Measurements from ENCODE around the gene TSKU.
"Not testable (repeated sequence)": the region's sequence is repeated elsewhere in the genome, so short reads cannot be mapped to it uniquely, and the experiment has no call there.

Gene TSKU

DNA sequence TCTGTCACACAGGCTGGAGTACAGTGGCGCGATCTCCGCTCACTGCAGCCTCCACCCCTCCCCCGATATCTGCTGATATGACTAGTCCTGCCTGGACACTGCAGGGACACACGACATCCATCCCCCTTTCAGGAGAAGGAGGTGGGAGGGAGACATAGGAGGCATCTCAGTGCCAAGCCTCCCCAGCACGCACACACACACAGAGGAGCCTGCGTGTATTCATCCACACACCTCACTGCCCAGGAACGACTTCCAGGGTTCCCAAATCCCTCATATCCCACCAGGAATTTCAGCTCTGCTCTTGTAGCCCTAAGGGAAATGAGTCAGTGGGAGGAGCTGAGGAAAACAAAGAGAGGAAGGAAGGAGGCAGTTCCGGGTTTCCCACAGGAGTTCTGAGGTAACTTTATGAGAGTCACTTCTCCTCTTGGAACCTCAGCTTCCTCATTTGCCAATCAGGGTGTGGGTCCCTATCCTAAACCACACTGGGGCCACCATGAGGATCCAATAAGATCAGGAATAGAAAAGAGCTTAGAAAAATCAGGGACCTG is 40.4 kb downstream of the TSKU start:
- H3K9ac ChIP-seq (ENCODE audit: low read length) = no peak overlapping the region
- peaks cover 15% of the 10 kb centered on the region for H3K4me1 ChIP-seq (ENCODE audit: control insufficient read depth, insufficient read depth, low read length)
- peak overlapping the region; percentile 8; the same call in 1 of the 2 replicates for H3K27ac ChIP-seq (ENCODE audit: low read depth, low read length)
- no peaks in the 10 kb centered on the region for H3K27me3 ChIP-seq (ENCODE audit: control insufficient read depth, insufficient read depth, low read length)
- H3K4me3 ChIP-seq (ENCODE audit: low read depth, low read length) = peak overlapping the region; percentile 25; the same call in 1 of the 2 replicates
- H3K9me3 ChIP-seq (ENCODE audit: control insufficient read depth, insufficient read depth, low read depth, low read length) = peaks cover 15% of the 10 kb centered on the region
- H3K36me3 ChIP-seq (ENCODE audit: control insufficient read depth, insufficient read depth, low read length) = no peaks in the 10 kb centered on the region

DNA sequence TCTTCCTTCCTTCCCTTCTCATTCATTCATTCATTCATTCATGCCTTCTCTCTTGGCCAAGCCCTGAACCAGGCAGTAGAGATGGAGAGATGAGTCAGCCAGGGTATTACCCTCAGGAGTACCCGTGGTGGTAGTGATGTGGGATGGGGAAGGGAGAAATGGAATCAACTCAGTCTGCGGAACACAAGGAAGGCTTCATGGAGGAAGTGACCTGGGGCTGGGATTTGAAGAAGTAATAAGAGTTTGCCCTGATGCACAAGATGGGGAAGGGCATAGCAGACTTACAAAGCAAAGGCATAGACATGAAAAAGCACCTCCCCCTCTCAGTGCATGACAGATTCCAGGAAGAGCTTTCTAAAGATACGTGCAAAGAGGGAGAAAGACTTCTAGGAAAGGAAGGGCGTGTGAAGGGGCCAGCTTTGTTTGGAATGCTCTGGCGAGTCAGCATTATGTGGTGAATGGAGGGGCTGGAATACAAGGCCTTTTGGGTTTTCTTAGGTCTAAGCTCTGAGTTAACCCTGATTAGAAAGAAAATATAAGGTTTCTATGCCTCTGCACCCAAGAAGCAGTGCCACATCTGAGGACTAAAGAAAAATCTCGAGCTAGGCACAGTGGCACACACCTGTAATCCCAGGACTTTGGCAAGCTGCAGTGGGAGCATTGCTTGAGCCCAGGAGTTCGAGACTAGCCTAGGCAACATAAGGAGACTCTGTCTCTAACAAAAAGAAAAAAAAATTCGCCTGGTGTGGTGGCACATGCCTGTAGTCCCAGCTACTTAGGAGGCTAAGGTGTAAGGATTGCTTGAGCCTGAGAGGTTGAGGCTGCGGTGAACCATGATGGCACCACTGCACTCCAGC is 41.2 kb downstream of the TSKU start:
- H3K4me3 ChIP-seq (ENCODE audit: low read depth, low read length) = peak overlapping the region; percentile 25; the same call in 1 of the 2 replicates
- H3K4me1 ChIP-seq (ENCODE audit: control insufficient read depth, insufficient read depth, low read length) = peaks cover 15% of the 10 kb centered on the region
- no peak overlapping the region; the same call in 1 of the 2 replicates for H3K27ac ChIP-seq (ENCODE audit: low read depth, low read length)
- H3K9ac ChIP-seq (ENCODE audit: low read length) = peak overlapping the region; percentile 1
- H3K36me3 ChIP-seq (ENCODE audit: control insufficient read depth, insufficient read depth, low read length) = no peaks in the 10 kb centered on the region
- H3K9me3 ChIP-seq (ENCODE audit: control insufficient read depth, insufficient read depth, low read depth, low read length) = peaks cover 11% of the 10 kb centered on the region
- no peaks in the 10 kb centered on the region for H3K27me3 ChIP-seq (ENCODE audit: control insufficient read depth, insufficient read depth, low read length)

DNA sequence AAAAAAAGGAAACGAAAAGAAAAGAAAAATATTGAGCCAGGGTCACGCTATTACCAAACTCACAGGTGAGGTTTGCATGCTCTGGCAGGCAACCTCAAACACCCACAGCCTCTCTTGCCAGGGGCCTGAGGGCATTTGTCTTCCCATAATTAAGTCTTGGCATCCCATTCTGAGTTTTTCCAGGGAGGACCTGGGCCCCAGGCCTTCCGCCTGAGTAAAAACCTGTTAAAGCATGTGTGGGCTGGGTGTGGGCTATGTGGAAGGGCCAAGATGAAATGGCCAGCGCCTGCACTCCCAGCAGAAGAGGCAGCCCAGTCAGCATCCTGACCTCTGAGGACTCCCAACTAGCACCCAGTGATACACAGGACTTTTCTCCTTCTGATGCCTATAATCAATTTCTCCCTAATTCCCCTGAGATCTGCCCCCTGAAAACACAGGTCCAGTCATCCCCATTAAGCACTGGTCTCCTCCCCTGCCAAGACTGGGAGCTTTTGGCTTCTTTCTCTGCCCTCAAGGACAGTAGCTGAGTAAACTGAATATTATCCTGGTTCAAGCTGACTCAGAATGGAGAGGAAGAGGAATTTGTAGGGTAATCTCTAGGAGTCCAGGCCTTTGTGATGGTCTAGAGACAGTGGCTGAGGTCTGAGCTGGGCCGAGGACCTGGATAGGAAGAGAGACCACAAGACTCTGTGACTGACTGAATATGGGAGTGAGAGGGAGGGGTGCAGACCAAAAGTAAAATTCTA is 42.0 kb downstream of the TSKU start:
- Histone ChIP-seq H3K4me1 (ENCODE audit: control insufficient read depth, insufficient read depth, low read length) (peaks cover 15% of the 10 kb centered on the region), H3K4me3 (ENCODE audit: low read depth, low read length) (no peak overlapping the region), H3K9ac (ENCODE audit: low read length) (no peak overlapping the region), H3K27ac (ENCODE audit: low read depth, low read length) (no peak overlapping the region), H3K9me3 (ENCODE audit: control insufficient read depth, insufficient read depth, low read depth, low read length) (peaks cover 8% of the 10 kb centered on the region), H3K27me3 (ENCODE audit: control insufficient read depth, insufficient read depth, low read length) (no peaks in the 10 kb centered on the region), H3K36me3 (ENCODE audit: control insufficient read depth, insufficient read depth, low read length) (no peaks in the 10 kb centered on the region)

DNA sequence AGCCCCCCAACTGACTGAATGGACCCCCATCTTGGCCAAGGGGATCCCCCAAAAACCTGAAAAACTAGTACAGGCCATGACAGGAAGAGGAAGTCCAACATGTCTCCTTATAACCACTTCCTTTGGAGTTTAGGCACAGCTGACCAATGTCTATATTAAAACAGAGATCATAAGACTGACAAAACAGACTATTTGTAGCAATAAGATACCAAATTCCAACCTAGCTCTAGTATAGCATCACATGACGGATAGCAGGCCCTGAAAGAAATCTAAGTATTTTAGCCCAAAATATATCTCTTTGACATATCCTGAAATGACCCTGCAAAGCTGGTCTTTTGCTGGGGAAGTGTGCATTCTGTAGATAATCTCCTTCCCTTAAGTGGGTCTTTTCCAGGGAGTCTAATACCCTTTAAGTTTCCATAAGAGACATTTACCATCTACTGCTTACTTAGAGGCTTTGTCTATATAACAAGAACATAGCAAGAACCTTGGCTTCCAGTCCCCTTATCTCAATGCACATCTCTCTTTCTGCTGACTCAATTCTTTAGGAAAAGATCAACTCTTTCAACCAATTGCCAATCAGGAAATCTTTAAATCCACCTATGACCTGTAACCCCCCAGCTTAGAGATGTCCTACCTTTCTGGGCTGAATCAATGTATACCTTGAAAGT is 42.7 kb downstream of the TSKU start:
- no peaks in the 10 kb centered on the region for H3K36me3 ChIP-seq (ENCODE audit: control insufficient read depth, insufficient read depth, low read length)
- H3K9me3 ChIP-seq (ENCODE audit: control insufficient read depth, insufficient read depth, low read depth, low read length) = peaks cover 4% of the 10 kb centered on the region; the same call in 1 of the 2 replicates
- no peak overlapping the region for H3K4me3 ChIP-seq (ENCODE audit: low read depth, low read length)
- no peak overlapping the region for H3K9ac ChIP-seq (ENCODE audit: low read length)
- H3K27me3 ChIP-seq (ENCODE audit: control insufficient read depth, insufficient read depth, low read length) = no peaks in the 10 kb centered on the region
- H3K4me1 ChIP-seq (ENCODE audit: control insufficient read depth, insufficient read depth, low read length) = peaks cover 15% of the 10 kb centered on the region
- H3K27ac ChIP-seq (ENCODE audit: low read depth, low read length) = no peak overlapping the region

DNA sequence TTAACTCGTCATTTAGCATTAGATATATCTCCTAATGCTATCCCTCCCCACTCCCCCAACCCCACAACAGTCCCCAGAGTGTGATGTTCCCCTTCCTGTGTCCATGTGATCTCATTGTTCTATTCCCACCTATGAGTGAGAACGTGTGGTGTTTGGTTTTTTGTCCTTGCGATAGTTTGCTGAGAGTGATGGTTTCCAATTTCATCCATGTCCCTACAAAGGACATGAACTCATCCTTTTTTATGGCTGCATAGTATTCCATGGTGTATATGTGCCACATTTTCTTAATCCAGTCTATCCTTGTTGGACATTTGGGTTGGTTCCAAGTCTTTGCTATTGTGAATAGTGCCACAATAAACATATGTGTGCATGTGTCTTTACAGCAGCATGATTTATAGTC is 43.4 kb downstream of the TSKU start:
- not testable (repeated sequence) for H3K27ac ChIP-seq (ENCODE audit: low read depth, low read length); H3K9ac ChIP-seq (ENCODE audit: low read length); H3K4me3 ChIP-seq (ENCODE audit: low read depth, low read length); H3K27me3 ChIP-seq (ENCODE audit: control insufficient read depth, insufficient read depth, low read length); H3K9me3 ChIP-seq (ENCODE audit: control insufficient read depth, insufficient read depth, low read depth, low read length); H3K36me3 ChIP-seq (ENCODE audit: control insufficient read depth, insufficient read depth, low read length)
- H3K4me1 ChIP-seq (ENCODE audit: control insufficient read depth, insufficient read depth, low read length) = peaks cover 15% of the 10 kb centered on the region

DNA sequence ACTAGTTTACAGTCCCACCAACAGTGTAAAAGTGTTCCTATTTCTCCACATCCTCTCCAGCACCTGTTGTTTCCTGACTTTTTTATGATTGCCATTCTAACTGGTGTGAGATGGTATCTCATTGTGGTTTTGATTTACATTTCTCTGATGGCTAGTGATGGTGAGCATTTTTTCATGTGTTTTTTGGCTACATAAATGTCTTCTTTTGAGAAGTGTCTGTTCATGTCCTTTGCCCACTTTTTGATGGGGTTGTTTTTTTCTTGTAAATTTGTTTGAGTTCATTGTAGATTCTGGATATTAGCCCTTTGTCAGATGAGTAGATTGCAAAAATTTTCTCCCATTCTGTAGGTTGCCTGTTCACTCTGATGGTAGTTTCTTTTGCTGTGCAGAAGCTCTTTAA is 43.8 kb downstream of the TSKU start:
- H3K9me3 ChIP-seq (ENCODE audit: control insufficient read depth, insufficient read depth, low read depth, low read length); H3K9ac ChIP-seq (ENCODE audit: low read length): not testable (repeated sequence)

DNA sequence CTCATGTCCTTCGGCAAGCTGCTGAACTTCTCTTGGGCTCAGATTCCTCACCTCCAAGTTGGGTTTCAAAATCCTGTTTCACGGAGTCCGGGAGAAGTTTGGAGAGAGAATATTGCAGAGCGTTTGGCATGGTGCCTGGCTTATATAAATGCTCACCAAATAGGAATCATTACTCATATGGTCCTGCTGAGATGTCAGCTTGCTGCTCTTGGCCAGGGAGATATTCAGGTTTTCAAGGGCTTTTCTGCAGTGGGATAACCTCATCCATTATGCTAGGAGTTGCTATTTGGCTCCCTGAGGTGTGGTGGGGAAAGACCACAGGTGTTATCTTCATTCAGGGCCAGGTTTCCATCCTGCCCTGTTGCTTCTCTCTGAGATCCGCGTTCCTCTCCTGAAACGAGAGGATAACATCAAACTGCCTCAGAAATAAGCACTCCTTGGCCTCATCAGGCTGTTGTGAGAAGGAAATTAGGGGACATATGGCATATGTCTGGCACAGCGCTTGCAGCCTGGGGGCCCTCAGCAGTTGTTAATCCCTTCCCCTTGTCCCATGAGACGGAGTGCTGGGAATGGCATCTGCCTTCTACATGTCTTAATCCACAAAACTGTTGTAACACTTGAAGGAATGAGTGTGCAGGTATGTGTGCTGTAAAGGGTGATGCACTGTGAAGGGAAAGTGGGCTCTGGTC is 47.6 kb downstream of the TSKU start:
- Histone ChIP-seq H3K27me3 (ENCODE audit: control insufficient read depth, insufficient read depth, low read length) (no peaks in the 10 kb centered on the region), H3K4me3 (ENCODE audit: low read depth, low read length) (no peak overlapping the region), H3K4me1 (ENCODE audit: control insufficient read depth, insufficient read depth, low read length) (no peaks in the 10 kb centered on the region), H3K9ac (ENCODE audit: low read length) (no peak overlapping the region), H3K36me3 (ENCODE audit: control insufficient read depth, insufficient read depth, low read length) (no peaks in the 10 kb centered on the region), H3K9me3 (ENCODE audit: control insufficient read depth, insufficient read depth, low read depth, low read length) (no peaks in the 10 kb centered on the region), H3K27ac (ENCODE audit: low read depth, low read length) (no peak overlapping the region)

More for the DNA sequence above, 43.8 kb downstream of the TSKU start:
- H3K36me3 ChIP-seq (ENCODE audit: control insufficient read depth, insufficient read depth, low read length); H3K27me3 ChIP-seq (ENCODE audit: control insufficient read depth, insufficient read depth, low read length); H3K4me3 ChIP-seq (ENCODE audit: low read depth, low read length); H3K27ac ChIP-seq (ENCODE audit: low read depth, low read length): not testable (repeated sequence)
- H3K4me1 ChIP-seq (ENCODE audit: control insufficient read depth, insufficient read depth, low read length) = peaks cover 15% of the 10 kb centered on the region

DNA sequence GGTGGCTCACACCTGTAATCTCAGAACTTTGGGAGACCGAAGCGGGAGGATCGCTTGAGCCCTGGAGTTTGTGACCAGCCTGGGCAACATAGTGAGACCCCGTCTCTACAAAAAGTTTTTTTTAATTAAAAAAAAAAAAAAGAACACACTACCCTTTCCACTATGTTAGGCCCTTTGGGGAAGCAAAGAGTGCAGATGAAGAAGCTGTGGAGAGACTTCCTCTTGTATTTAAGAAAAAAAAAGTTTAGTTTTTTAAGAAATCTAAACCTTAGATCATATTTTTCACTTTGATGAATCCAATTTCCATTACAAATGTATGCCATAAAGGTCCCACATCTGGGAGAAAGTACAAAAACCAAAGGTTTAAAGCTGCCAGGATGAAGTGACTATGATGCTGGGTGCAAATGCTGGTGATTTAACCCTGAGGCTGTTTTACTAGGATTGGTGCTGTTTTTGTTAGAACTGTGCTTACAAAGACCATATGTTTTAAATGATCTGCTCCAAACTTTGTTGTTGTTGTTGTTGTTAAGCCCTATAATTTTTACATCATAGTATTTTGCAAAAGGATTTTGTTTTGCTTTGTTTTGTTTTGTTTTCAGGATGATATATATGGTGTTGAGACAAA is 48.6 kb downstream of the TSKU start:
- no peak overlapping the region for H3K9ac ChIP-seq (ENCODE audit: low read length)

DNA sequence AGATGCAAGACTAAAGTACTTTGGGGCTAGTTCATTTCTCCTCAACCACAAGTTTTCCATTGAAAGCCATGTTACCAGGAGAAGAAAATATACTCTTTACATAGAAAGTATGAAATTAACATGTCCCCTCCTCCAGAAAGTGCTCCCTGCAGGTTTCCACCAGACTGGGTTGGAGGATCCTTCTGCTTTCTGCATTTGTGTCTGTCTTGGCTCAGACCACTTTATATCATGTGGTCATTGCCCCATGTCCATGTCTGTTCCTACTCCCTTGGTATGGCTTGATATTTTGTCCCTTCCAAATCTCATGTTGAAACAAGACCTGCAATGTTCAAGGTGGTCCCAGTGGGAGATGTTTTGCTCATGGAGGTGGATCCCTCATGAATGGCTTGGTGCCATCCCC is 49.2 kb downstream of the TSKU start:
- Histone ChIP-seq H3K27me3 (ENCODE audit: control insufficient read depth, insufficient read depth, low read length) (no peaks in the 10 kb centered on the region), H3K4me3 (ENCODE audit: low read depth, low read length) (no peak overlapping the region), H3K4me1 (ENCODE audit: control insufficient read depth, insufficient read depth, low read length) (no peaks in the 10 kb centered on the region), H3K27ac (ENCODE audit: low read depth, low read length) (no peak overlapping the region), H3K36me3 (ENCODE audit: control insufficient read depth, insufficient read depth, low read length) (no peaks in the 10 kb centered on the region), H3K9ac (ENCODE audit: low read length) (no peak overlapping the region), H3K9me3 (ENCODE audit: control insufficient read depth, insufficient read depth, low read depth, low read length) (no peaks in the 10 kb centered on the region)

More for the DNA sequence above, 48.6 kb downstream of the TSKU start:
- Histone ChIP-seq H3K36me3 (ENCODE audit: control insufficient read depth, insufficient read depth, low read length) (no peaks in the 10 kb centered on the region), H3K9me3 (ENCODE audit: control insufficient read depth, insufficient read depth, low read depth, low read length) (no peaks in the 10 kb centered on the region), H3K27me3 (ENCODE audit: control insufficient read depth, insufficient read depth, low read length) (no peaks in the 10 kb centered on the region), H3K27ac (ENCODE audit: low read depth, low read length) (no peak overlapping the region), H3K4me3 (ENCODE audit: low read depth, low read length) (no peak overlapping the region), H3K4me1 (ENCODE audit: control insufficient read depth, insufficient read depth, low read length) (no peaks in the 10 kb centered on the region)

DNA sequence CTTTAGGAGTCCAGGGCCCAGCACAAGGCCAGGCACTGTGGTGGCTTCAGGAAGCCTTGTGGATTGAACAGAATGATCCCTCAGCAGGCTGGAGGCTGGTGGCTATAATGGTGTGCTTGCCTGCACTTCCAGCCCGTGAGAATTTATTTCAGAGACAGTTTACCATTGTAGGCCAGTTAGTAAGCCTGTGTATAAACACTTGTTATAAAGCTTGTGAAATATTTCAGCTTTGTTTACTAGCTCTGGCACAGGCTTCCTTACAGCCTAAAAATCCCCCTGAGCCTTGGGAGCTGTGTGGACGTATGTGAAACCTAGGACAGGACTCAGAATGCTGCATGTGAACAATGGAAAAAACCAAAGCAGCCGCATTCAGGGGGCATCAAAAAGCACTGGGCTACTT is 51.0 kb downstream of the TSKU start:
- H3K9me3 ChIP-seq (ENCODE audit: control insufficient read depth, insufficient read depth, low read depth, low read length) = no peaks in the 10 kb centered on the region
- H3K27me3 ChIP-seq (ENCODE audit: control insufficient read depth, insufficient read depth, low read length) = no peaks in the 10 kb centered on the region
- H3K9ac ChIP-seq (ENCODE audit: low read length) = no peak overlapping the region
- H3K4me1 ChIP-seq (ENCODE audit: control insufficient read depth, insufficient read depth, low read length) = peaks cover 7% of the 10 kb centered on the region; the same call in 1 of the 2 replicates
- no peaks in the 10 kb centered on the region for H3K36me3 ChIP-seq (ENCODE audit: control insufficient read depth, insufficient read depth, low read length)
- H3K27ac ChIP-seq (ENCODE audit: low read depth, low read length) = no peak overlapping the region
- no peak overlapping the region for H3K4me3 ChIP-seq (ENCODE audit: low read depth, low read length)
